ENCODE measurements around the gene EXTL2.
"Not testable (repeated sequence)": the region's sequence is repeated elsewhere in the genome, so short reads cannot be mapped to it uniquely, and the experiment has no call there.

Gene EXTL2

GRCh38 chr1:100832694-100833428, 61.8 kb downstream of the EXTL2 start:
- TF ChIP-seq ZNF274 (IDR thresholded peaks at IDR 0.05; ENCODE audit: low read depth, low read length) (no peak), YY1 (IDR thresholded peaks at IDR 0.05; ENCODE audit: insufficient read depth, insufficient read length) (no peak), SUZ12 (IDR thresholded peaks at IDR 0.05; ENCODE audit: extremely low read depth, insufficient read depth, insufficient read length) (no peak)
- Histone ChIP-seq H3K9ac (ENCODE audit: insufficient read length, low read depth) (no peak overlapping the region), H3K36me3 (ENCODE audit: insufficient read depth, insufficient read length, low read length) (no peaks in the 10 kb centered on the region)

GRCh38 chr1:100825666-100826065, 69.0 kb downstream of the EXTL2 start:
- not testable (repeated sequence) for H3K9ac ChIP-seq (ENCODE audit: insufficient read length, low read depth); DNase-seq (ENCODE audit: low read depth, low spot score); H3K4me1 ChIP-seq (ENCODE audit: insufficient read depth, insufficient read length); H3K4me3 ChIP-seq (ENCODE audit: insufficient read length, low read depth); H3K27me3 ChIP-seq (ENCODE audit: insufficient read depth, insufficient read length); H3K9me3 ChIP-seq (ENCODE audit: insufficient read depth, low read length); H3K36me3 ChIP-seq (ENCODE audit: insufficient read depth, insufficient read length, low read length)

More at GRCh38 chr1:100832694-100833428, 61.8 kb downstream of the EXTL2 start:
- H3K27me3 ChIP-seq (ENCODE audit: insufficient read depth, insufficient read length) = no peaks in the 10 kb centered on the region
- H3K4me1 ChIP-seq (ENCODE audit: insufficient read depth, insufficient read length) = no peaks in the 10 kb centered on the region
- H3K4me3 ChIP-seq (ENCODE audit: insufficient read length, low read depth) = no peak overlapping the region
- DNase-seq (ENCODE audit: low read depth, low spot score) = no peak
- no peaks in the 10 kb centered on the region for H3K9me3 ChIP-seq (ENCODE audit: insufficient read depth, low read length)
